Iris pigment epithelial cell (primary cell): ENCODE measurements around the gene ZNF550.

Source experiments
- DNase-seq: peaks from one replicate; pipeline ENCODE4 v3.0.0-alpha.2; 2011; ENCODE audit warnings: low read depth

Gene ZNF550

DNA sequence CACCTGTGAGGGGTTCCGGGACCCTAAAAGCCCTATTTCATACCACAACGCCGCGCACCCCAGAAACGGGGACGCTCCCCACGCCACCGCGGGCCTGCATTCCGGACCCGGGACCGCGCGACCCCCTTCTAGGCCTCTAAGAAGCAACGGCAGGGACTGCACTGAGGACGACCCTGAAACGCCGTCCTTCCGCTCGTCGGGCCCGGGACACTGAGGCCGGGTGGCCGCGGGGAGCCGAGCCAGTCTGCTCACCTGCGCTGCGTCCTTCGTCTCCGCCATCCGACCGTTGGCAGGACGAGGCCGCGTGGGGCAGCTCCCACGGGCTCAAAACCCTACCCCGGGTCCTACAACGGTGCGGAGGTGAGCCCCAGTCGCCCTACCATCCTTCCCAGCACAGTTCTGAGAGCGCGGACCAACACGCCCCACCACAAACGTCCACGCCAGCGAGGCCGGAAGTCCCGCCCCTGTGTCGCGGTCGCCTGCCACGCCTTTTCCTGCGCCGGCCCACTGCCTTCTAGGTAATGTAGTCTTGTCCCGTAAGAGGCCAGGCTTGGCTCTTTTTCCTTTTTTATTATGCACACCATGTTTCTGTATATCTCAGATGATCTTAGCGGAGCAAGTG is at the start of gene ZNF550:
Gene ZNF550, minus strand, starts transcription at position 460 of the 622 bp plus-strand sequence. Its CDS starts 181 bp downstream, at position 279.
- DNase-seq = peak; percentile 92

GRCh38 chr19:57606931-57607330 is 47.3 kb upstream of the ZNF550 start:
- DNase-seq = no peak

GRCh38 chr19:57599761-57600383 is 40.2 kb upstream of the ZNF550 start, which contains the start of gene ZNF530:
Gene ZNF530, plus strand, starts transcription at chr19:57599885. Its CDS starts 4,461 bp downstream, at chr19:57604346.
- peak; percentile 88 for DNase-seq

GRCh38 chr19:57599377-57599760 is 39.7 kb upstream of the ZNF550 start:
- DNase-seq = no peak

DNA sequence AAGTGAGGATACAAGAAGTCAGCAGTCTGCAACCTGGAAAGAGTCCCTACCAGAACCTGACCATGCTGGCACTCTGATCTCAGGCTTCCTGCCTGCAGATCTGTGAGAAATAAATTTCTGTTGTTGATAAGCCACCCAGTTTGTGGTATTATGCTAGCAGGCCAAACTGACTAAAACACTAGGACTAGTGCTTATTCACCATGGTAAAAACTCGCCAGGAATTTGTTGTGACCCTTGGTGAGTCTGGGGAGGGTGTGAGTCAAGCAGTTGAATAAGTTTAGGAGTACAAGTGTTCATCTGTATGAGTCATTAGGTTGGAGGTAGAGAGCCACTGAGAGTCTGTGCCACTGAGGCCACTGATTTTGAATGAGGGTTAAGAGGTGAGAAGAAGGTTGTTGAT is 27.9 kb upstream of the ZNF550 start:
- DNase-seq = peak; percentile 84

- peak; percentile 91 for DNase-seq
These were observed 24.1 kb upstream of the ZNF550 start, which contains the start of gene ZIK1 for GRCh38 chr19:57583521-57584416. Gene ZIK1, plus strand, starts transcription at chr19:57584145. Its CDS starts 212 bp downstream, at chr19:57584357.

DNA sequence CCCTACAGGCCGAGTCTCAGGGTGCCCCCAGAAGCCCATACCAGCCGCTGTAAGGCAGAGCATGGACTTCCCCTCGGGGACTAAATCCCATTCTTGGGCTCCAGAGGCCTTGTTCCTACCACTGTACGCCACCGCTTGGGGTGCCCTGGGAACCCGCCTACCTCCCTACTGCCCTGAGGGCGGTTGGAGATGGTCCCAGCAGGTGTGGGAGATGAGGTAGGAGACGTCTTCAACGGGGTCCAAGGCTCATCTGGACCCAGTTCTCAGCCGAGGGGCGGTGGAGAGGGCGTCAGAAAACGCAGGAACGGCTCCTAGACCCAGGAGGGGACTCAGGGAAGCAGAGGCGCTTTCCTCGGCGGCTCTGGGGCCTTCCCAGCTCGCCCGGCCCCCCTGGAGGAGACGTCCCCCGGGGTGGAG is 23.4 kb upstream of the ZNF550 start:
- DNase-seq = no peak

GRCh38 chr19:57578487-57579205 is 19.0 kb upstream of the ZNF550 start, which contains the start of gene ZNF416:
Gene ZNF416, minus strand, starts transcription at chr19:57578911. Its CDS starts 207 bp downstream, at chr19:57578704.
- DNase-seq = peak; percentile 99

DNA sequence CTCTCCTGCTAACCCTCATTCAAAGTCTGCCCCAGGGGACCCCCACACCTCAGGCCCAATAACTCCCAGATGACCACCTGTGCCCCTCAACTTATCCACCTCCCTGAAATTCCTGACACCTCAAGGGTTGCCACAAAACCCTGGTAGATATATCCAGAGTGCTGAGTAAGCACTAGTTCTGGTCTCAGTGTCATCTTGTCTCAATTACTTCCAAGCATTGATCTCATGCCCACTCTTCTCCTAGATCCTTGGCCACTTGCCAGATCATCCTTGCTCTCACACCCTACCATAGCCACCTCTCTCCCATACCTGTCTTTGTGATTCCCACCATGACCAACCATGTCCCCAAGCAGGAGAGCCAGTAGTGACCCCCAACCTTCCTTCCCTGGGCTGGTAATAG is 17.0 kb upstream of the ZNF550 start:
- DNase-seq = no peak

GRCh38 chr19:57572415-57572947 is 12.8 kb upstream of the ZNF550 start:
- DNase-seq = no peak

- DNase-seq = no peak
These were observed 11.0 kb upstream of the ZNF550 start for GRCh38 chr19:57570707-57571106.

- DNase-seq = peak; percentile 42
These were observed 7.0 kb upstream of the ZNF550 start for GRCh38 chr19:57566396-57567265.

DNA sequence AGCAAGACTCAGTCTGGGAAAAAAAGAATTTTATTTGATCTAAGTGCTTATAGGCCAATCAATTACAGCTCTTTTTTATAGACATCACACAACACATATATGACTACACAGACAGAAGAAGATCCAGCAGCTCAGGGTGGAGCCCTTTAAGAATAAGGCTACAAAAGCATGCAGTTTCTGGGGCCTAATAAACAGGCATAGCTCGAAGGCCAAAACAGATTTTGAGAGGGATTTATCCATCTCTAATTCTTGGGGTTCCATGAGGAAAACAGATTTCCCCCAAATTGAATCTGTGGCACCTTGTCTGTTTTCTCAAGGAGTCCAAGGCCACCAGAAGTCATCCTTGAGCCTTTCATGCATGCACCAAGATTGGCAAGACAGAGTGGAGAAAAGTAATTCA is 3.9 kb upstream of the ZNF550 start:
- no peak for DNase-seq

DNA sequence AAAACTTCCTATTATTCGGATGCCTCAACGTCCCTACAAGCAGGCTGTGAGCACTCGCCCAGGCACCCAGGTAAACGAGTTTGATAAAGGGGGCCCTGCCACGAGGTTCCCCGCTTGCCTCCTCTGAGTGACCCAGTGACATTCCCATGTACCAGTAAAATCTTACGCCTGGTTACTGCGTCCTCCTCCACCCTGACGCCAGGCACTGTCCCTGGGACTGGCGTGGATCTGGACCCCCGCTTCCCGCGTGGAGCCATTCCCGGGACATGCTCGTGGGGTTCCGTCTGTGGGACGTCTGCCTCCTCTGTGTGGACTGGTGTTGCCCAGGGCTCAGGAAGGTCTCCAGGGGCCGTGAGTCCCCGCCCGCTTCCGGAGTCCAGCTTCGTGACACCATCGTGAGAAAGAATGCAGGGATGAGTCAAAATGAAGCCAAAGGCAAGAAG is 407 bp upstream of the ZNF550 start:
- DNase-seq = peak; percentile 79

DNA sequence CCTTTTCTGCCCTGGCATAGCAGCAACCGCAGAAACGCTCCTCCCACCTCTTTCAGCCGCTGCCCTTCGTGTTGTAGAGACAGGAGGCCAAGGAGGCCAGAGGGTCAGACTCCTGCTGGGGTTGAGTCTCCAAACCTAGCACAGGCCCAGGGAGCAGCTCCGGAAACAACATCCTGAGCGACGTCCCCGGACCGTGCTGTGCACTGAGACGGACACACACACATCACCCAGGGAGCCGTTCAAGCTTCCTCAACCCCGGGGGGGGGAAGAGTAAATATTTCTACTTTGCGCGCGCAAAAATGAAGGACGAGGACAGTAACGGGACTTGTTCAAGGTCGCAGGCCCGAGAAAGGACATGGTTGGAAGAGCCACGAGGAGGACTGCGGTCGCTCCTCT is 657 bp downstream of the ZNF550 start:
- peak; percentile 22 for DNase-seq

DNA sequence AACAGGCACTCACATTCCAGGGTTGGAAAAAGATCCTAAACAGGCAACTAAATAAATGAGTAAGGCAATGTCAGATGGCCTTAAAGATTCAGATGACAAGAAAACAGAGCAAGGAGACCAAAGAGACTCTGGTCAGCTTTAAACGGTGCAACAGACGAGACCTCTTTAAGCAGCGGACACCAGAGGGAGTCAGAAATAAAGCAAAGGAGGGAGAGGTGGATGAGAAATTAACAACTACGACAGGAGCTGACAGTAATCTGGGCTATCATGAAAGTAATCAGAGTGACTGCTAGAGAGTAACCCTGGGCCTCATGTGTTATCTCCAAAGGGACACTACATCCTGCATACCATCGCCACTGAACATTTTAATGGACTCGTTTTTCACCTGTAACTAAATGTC is 1.1 kb downstream of the ZNF550 start:
- DNase-seq = peak; percentile 25

- no peak for DNase-seq
These were observed 2.0 kb downstream of the ZNF550 start for GRCh38 chr19:57557659-57558058.

DNA sequence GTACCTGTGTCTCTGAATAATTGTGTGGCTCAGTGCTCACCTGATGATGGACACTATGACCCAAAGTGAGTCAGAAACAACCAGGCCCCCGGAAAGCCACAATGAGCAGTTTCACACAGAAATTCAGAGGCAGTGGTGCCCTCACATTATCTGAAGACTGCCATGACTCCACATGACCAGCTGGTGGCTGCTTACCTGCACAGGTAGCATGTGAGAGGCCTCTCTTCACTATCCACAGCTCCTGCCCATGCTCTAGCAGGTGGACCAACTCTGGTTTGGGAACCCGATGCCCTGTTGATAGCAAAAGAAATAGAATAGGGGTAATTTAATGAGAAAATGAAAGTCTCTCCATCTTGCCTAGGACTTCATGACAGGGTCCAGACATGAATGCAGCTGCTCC is 7.2 kb downstream of the ZNF550 start:
- DNase-seq = no peak

GRCh38 chr19:57546513-57546912 is 13.2 kb downstream of the ZNF550 start:
- no peak for DNase-seq

- no peak for DNase-seq
These were observed 21.6 kb downstream of the ZNF550 start for GRCh38 chr19:57537953-57538547.
